ENCODE results near the gene ROR2.

ROR2 gene

GRCh38 chr9:91604451-91605179 lies 345.4 kb downstream of the ROR2 start:
- DNase-seq: no peak

- DNase-seq: no peak
These were observed 346.1 kb downstream of the ROR2 start for GRCh38 chr9:91603932-91604331.

- DNase-seq: no peak
These were observed 350.5 kb downstream of the ROR2 start for GRCh38 chr9:91599564-91599963.

- no peak for DNase-seq
These were observed 358.4 kb downstream of the ROR2 start for GRCh38 chr9:91591627-91592026.

GRCh38 chr9:91589101-91589553 lies 360.9 kb downstream of the ROR2 start:
- no peak for DNase-seq

- no peak for DNase-seq
These were observed 363.7 kb downstream of the ROR2 start for GRCh38 chr9:91586282-91586681.

- no peak for DNase-seq
These were observed 366.1 kb downstream of the ROR2 start for GRCh38 chr9:91583966-91584365.

- no peak for DNase-seq
These were observed 366.7 kb downstream of the ROR2 start for GRCh38 chr9:91583161-91583875.

GRCh38 chr9:91582181-91582580 lies 367.8 kb downstream of the ROR2 start:
- no peak for DNase-seq

- DNase-seq: no peak
These were observed 369.9 kb downstream of the ROR2 start for GRCh38 chr9:91580136-91580535.

GRCh38 chr9:91578911-91579310 lies 371.1 kb downstream of the ROR2 start:
- no peak for DNase-seq

GRCh38 chr9:91577633-91578061 lies 372.4 kb downstream of the ROR2 start:
- no peak for DNase-seq

GRCh38 chr9:91572811-91573210 lies 377.2 kb downstream of the ROR2 start:
- DNase-seq: no peak

- DNase-seq: no peak
These were observed 378.0 kb downstream of the ROR2 start for GRCh38 chr9:91572044-91572443.

- no peak for DNase-seq
These were observed 379.0 kb downstream of the ROR2 start for GRCh38 chr9:91571036-91571435.

GRCh38 chr9:91567642-91568274 lies 382.3 kb downstream of the ROR2 start:
- no peak for DNase-seq

- DNase-seq: no peak
These were observed 385.9 kb downstream of the ROR2 start for GRCh38 chr9:91564081-91564670.

GRCh38 chr9:91562416-91562815 lies 387.6 kb downstream of the ROR2 start:
- DNase-seq: no peak

- no peak for DNase-seq
These were observed 389.7 kb downstream of the ROR2 start for GRCh38 chr9:91560301-91560700.

GRCh38 chr9:91558879-91559278 lies 391.1 kb downstream of the ROR2 start:
- no peak for DNase-seq

- no peak for DNase-seq
These were observed 391.6 kb downstream of the ROR2 start for GRCh38 chr9:91558395-91558794.

GRCh38 chr9:91557327-91557726 lies 392.7 kb downstream of the ROR2 start:
- no peak for DNase-seq

GRCh38 chr9:91555132-91555531 lies 394.9 kb downstream of the ROR2 start:
- no peak for DNase-seq

- DNase-seq: no peak
These were observed 400.9 kb downstream of the ROR2 start for GRCh38 chr9:91549177-91549576.

All from activated effector memory CD4-positive, alpha-beta T cell treated with Interleukin-2 at 50 U/mL for 16 hours (primary cell).